NCI-H2196 (cell line): ENCODE measurements around the gene TEKT4.
"Not testable (repeated sequence)": the region's sequence is repeated elsewhere in the genome, so short reads cannot be mapped to it uniquely, and the experiment has no call there.

Source experiments
- DNase-seq: peaks from one replicate; lab custom pipeline; 2025; ENCODE audit not compliant: unreplicated experiment; lab: John Stamatoyannopoulos, UW

TEKT4 gene

GRCh38 chr2:94875820-94876522 lies 4.7 kb downstream of the TEKT4 start:
- no peak for DNase-seq

GRCh38 chr2:94876523-94876863 lies 5.3 kb downstream of the TEKT4 start:
- DNase-seq, result no peak

GRCh38 chr2:94877129-94877528 lies 5.9 kb downstream of the TEKT4 start:
- no peak for DNase-seq

- DNase-seq, result not testable (repeated sequence)
Observed at GRCh38 chr2:94878575-94878974, 7.3 kb downstream of the TEKT4 start.

- DNase-seq, result no peak
Observed at GRCh38 chr2:94879314-94879981, 8.2 kb downstream of the TEKT4 start.

- no peak for DNase-seq
Observed at GRCh38 chr2:94879982-94880377, 8.8 kb downstream of the TEKT4 start.

GRCh38 chr2:94880507-94880906 lies 9.3 kb downstream of the TEKT4 start:
- no peak for DNase-seq

GRCh38 chr2:94881070-94881469 lies 9.8 kb downstream of the TEKT4 start:
- no peak for DNase-seq

- DNase-seq, result no peak
Observed at GRCh38 chr2:94890234-94890633, 19.0 kb downstream of the TEKT4 start.

GRCh38 chr2:94895273-94895672 lies 24.0 kb downstream of the TEKT4 start:
- not testable (repeated sequence) for DNase-seq

GRCh38 chr2:94906976-94907375 lies 35.7 kb downstream of the TEKT4 start:
- DNase-seq, result not testable (repeated sequence)

- no peak for DNase-seq
Observed at GRCh38 chr2:94923196-94923595, 52.0 kb downstream of the TEKT4 start.

GRCh38 chr2:94924999-94925398 lies 53.8 kb downstream of the TEKT4 start:
- not testable (repeated sequence) for DNase-seq
